HG02870 (cell line): ENCODE data around the gene ENKUR.

Experiments
- ATAC-seq: cut with Tn5 transposase; IDR thresholded peaks from one replicate; pipeline ENCODE4 v1.9.1; 2021; ENCODE audit warnings: mild to moderate bottlenecking, moderate library complexity; ENCODE audit not compliant: unreplicated experiment

ENKUR gene

DNA sequence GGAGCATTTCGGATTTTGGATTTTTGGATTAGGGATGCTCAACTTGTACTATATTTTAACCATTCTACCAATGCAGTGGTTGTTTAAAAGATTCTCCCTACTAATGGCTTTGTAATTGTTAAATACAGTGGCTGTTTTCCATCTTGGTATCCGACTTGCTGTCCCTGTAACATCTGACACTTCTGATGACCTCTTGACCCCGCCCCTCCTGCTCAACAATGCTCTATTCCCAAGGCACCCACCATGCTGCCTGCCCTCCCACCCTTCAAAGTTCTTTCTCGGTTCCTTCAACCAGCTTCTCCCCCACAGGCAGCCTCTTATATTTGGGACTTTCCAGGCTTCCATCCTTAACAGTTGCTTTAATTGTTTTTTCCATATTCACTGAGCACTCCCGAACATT is 65.5 kb downstream of the ENKUR start:
- no peak for ATAC-seq

DNA sequence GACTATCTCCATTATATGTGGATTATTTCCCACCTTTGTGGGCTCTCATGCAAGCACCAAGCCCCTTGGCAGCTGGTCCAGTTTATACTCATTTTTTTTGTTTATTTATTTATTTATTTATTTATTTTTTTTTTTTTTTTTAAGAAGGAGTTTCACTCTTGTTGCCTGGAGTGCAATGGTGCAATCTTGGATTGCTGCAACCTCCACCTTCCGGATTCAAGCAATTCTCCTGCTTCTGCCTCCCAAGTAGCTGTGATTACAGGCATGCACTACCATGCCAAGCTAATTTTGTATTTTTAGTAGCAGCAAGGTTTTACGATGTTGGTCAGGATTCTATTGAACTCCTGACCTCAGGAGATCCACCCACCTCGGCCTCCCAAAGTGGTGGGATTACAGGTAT is 66.3 kb downstream of the ENKUR start:
- no peak for ATAC-seq

DNA sequence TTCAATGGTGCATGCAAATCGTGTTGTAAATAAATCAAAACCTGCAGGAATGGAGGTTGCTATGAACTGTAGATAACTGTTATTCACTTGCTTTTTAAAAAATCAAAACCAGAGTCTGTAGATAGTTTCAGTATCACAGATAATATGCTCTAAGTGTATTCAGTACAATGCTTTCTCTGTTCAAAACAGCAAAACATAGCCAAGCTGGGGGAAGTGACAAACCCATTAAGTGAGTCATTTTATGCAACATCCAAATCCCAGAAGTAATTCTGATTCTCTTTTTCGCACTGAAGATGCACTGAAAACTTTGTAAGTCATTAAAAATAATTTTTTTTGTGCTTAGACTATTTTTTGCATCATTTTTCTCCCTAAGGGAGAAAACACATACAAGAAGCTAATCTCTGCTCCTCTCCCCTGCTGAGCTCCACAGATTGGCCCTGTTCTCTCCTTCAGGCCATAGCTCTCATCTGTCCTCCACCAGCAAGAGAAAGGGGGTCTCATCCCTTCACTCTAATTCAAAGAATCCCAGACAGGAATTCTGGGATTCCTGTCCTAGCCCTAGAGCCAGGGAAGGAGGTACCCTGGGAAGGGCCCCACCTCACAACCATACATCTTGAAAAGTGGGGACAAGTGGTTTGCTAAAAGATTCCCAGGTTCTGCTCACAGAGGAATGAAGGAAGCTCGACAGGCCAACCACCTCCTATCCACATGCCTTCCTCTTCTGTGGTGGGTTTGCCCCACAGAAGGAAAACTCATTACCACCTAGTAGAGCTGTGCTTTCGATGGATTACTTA is 68.5 kb downstream of the ENKUR start:
- ATAC-seq, result peak; percentile 64

DNA sequence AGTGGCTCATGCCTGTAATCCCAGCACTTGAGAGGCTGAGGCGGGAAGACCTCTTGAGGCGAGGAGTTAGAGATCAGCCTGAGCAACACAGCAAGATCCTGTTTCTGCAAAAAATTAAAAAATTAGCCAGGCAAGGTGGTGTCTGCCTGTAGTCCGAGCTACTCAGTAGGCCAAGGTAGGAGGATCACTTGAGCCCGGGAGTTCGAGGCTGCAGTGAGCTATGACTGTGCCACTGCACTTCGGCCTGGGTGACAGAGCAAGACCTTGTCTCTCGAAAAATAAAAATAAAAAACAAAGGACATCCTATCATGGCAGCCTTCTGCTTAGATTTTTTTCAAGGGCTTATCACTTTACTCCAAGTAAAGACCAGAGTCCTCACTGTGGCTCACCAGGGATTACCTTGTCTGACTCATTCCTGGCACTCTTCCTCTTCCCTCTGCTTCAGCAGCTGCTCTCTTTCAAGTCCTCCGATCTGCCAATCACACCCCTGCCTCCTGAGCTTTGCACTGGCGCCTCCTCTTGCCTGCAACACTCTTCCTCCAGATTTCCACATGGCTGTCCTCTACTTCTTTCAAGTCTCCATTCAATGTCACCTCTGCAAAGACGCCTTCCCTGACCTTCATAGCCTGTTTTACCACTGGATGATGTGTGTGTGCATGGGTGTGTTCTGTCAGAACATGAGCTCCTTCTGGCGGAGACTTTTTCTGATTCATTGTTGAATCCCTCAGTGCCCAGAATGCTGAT is 71.3 kb downstream of the ENKUR start:
- ATAC-seq, result no peak

DNA sequence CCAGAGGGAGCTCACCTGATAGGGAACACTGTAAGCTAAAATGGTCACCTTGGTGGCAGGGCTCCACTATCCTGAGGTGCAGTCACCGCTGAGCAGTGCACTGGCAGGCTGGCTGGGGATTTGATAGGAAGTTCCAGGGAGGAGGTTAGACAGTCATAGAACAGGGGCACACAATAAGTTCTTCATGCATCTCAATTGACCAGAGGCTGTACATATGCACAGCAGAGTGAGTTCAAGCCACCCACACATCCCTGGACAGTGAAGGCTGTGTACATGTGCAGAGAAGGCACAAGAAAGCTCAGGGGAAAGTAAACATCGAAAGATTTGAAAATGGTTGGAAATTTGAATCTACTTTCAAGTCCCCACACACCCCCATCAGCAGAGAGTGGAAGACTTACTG is 77.4 kb downstream of the ENKUR start:
- no peak for ATAC-seq

DNA sequence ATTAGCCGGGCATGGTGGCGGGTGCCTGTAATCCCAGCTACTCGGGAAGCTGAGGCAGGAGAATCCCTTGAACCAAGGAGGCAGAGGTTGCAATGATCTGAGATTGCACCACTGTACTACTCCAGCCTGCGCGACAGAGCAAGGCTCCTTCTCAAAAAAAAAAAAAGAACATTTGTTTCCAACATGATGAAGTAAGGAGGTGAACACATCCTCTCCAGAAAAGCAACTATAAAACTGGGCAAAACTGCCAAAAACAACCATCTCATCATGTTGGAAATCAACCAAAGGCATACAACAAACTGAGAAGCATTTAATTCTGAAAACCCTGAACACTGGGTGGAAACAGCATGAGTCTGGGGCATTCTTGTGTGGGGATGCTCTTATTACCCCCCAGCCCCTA is 77.9 kb downstream of the ENKUR start:
- no peak for ATAC-seq

DNA sequence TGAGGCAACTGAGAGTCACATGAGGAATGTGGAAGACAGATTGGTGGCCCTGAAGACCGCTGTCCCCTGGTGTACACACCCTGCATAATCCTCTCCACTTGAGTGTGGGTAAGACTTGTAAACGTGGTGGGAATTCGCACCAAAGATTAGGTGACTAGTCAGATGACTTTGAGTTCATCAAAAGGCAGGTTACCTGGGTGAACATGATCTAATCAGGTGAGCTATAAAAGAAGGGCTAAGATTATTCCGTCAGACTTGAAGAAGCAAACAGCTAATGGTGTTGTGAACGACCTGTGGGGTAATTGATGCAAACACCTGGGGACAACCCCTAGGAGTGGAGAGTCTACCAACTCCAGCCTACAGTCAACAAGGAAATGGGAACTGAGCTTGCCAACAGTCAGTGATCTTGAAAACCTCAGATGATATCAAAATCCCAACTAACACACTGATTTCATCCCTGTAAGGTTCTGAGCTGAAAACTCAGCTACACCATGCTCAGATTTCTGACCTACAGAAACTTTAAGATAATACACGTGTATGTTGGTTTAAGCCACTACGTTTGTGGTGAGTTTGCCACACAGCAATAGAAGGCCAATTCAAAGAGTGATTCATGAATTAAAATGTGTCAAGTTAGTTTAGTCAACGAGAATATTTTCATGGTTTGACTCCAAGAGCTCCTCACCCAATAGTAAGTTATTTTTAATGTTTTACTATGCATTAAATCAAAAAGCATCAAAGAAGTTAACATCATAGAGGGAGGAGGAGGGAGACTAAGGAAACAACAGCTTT is 80.3 kb downstream of the ENKUR start:
- ATAC-seq, result no peak
